ENCODE data around the gene LGI4.

LGI4 gene

DNA sequence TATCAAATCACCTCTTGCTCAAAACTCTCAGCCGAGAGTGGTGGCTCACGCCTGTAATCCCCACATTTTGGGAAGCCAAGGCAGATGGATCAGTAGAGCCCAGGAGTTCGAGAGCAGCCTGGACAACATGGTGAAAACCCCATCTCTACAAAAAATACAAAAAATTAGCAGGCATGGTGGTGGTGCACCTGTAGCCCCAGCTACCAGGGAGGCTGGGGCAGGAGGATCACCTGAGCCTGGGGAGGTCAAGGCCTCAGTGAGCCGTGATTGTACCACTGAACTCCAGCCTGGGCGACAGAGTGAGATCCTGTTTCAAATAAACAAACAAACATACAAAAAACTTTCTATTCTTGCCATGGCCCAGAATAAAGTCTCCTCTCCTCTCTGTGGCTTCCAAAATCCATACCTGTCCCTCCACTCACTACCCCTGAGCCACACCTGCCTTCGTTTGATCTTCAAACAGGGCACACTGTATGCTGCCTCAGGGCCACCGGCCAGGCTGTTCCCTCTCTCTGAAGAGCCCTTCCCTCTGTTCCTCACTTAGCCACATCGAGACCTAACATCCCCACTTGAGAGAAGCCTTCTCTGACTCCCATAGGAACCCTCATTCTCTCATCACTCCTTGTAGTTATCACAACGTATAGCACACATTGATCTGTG lies 6.3 kb downstream of the LGI4 start:
- H3K36me3 ChIP-seq (ENCODE audit: control insufficient read depth, insufficient read depth, low read length) = no peaks in the 10 kb centered on the region
- no peaks in the 10 kb centered on the region for H3K9me3 ChIP-seq (ENCODE audit: control insufficient read depth, insufficient read depth, low read depth, low read length)
- H3K27ac ChIP-seq (ENCODE audit: low read depth, low read length) = no peak overlapping the region
- no peak overlapping the region for H3K4me3 ChIP-seq (ENCODE audit: low read depth, low read length)
- H3K4me1 ChIP-seq (ENCODE audit: control insufficient read depth, insufficient read depth, low read length) = no peaks in the 10 kb centered on the region; the same call in 1 of the 2 replicates
- H3K27me3 ChIP-seq (ENCODE audit: control insufficient read depth, insufficient read depth, low read length) = no peaks in the 10 kb centered on the region
- no peak overlapping the region for H3K9ac ChIP-seq (ENCODE audit: low read length)

- Histone ChIP-seq H3K4me3 (ENCODE audit: low read depth, low read length) (no peak overlapping the region), H3K9me3 (ENCODE audit: control insufficient read depth, insufficient read depth, low read depth, low read length) (no peaks in the 10 kb centered on the region), H3K27me3 (ENCODE audit: control insufficient read depth, insufficient read depth, low read length) (no peaks in the 10 kb centered on the region), H3K27ac (ENCODE audit: low read depth, low read length) (no peak overlapping the region), H3K9ac (ENCODE audit: low read length) (no peak overlapping the region), H3K4me1 (ENCODE audit: control insufficient read depth, insufficient read depth, low read length) (peaks cover 5% of the 10 kb centered on the region), H3K36me3 (ENCODE audit: control insufficient read depth, insufficient read depth, low read length) (no peaks in the 10 kb centered on the region)
Observed at GRCh38 chr19:35127871-35128270, 7.0 kb downstream of the LGI4 start.

DNA sequence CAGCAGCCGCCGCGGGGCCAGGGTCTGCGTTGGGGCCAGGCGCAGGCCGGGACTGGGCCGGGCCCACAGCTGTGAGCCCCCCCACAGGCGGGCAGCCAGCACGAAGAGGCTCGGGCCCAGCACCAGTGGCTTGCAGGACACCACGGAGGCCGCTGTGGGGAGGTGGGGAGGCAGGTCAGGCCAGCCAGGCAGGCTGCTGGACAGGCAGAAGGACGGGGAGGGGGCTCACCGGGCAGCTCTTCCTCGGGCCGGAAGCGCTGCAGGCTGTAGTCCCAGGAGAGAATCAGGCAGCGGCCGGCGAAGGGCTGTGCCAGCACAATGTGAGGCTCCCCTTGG lies 8.3 kb downstream of the LGI4 start:
- H3K27ac ChIP-seq (ENCODE audit: low read depth, low read length) = no peak overlapping the region
- H3K4me1 ChIP-seq (ENCODE audit: control insufficient read depth, insufficient read depth, low read length) = peaks cover 10% of the 10 kb centered on the region
- H3K36me3 ChIP-seq (ENCODE audit: control insufficient read depth, insufficient read depth, low read length) = no peaks in the 10 kb centered on the region
- no peaks in the 10 kb centered on the region for H3K27me3 ChIP-seq (ENCODE audit: control insufficient read depth, insufficient read depth, low read length)
- H3K9me3 ChIP-seq (ENCODE audit: control insufficient read depth, insufficient read depth, low read depth, low read length) = no peaks in the 10 kb centered on the region
- no peak overlapping the region for H3K4me3 ChIP-seq (ENCODE audit: low read depth, low read length)
- no peak overlapping the region for H3K9ac ChIP-seq (ENCODE audit: low read length)

DNA sequence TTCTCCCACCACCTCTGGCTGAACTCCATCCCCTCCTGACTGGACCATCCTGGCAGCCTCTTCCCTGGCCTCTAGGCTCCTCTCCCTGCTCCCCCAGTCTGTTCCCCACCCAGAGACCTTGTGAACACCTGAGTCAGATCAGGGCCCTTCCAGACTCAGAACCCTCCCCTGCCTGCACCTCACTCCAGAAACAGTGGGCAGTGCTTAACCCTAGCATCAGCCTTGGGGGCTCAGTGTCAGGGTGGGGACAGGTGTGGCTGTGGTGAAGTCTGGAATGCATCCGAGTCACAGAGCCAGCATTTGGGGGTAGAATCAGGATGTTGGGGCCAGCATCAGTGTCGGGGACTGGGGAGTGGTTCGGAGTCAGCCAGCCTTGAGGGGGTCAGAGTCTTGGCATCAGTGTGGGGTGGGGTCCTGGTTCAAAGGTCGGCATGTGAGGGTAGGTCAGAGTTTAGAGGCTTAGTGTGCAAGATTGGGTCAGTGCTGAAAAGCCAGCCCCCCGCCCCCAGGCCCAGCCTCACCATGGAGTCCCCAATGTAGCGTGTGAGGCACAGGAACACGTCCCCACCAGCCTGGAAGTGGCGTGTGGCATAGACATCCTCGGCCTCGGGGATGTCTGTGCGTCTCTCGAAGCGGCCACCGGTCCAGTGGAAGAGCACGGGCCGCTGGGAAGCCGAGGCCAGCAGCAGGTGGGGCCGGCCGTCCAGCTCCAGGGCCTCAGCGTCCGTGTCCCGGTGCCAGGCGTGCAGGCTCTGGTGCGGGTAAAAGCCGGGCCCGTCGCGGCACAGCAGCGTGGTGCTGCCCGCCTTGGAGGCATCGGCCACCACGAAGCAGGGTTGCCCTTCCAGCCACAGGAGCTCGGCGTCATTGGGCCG lies 8.9 kb downstream of the LGI4 start:
- Histone ChIP-seq H3K9ac (ENCODE audit: low read length) (no peak overlapping the region), H3K9me3 (ENCODE audit: control insufficient read depth, insufficient read depth, low read depth, low read length) (no peaks in the 10 kb centered on the region), H3K4me1 (ENCODE audit: control insufficient read depth, insufficient read depth, low read length) (peaks cover 10% of the 10 kb centered on the region), H3K4me3 (ENCODE audit: low read depth, low read length) (no peak overlapping the region), H3K27me3 (ENCODE audit: control insufficient read depth, insufficient read depth, low read length) (no peaks in the 10 kb centered on the region), H3K27ac (ENCODE audit: low read depth, low read length) (no peak overlapping the region), H3K36me3 (ENCODE audit: control insufficient read depth, insufficient read depth, low read length) (no peaks in the 10 kb centered on the region)

- Histone ChIP-seq H3K27ac (ENCODE audit: low read depth, low read length) (no peak overlapping the region), H3K9ac (ENCODE audit: low read length) (no peak overlapping the region), H3K4me1 (ENCODE audit: control insufficient read depth, insufficient read depth, low read length) (peaks cover 10% of the 10 kb centered on the region), H3K27me3 (ENCODE audit: control insufficient read depth, insufficient read depth, low read length) (no peaks in the 10 kb centered on the region), H3K9me3 (ENCODE audit: control insufficient read depth, insufficient read depth, low read depth, low read length) (no peaks in the 10 kb centered on the region), H3K4me3 (ENCODE audit: low read depth, low read length) (no peak overlapping the region), H3K36me3 (ENCODE audit: control insufficient read depth, insufficient read depth, low read length) (no peaks in the 10 kb centered on the region)
Observed at GRCh38 chr19:35125270-35125717, 9.6 kb downstream of the LGI4 start.

DNA sequence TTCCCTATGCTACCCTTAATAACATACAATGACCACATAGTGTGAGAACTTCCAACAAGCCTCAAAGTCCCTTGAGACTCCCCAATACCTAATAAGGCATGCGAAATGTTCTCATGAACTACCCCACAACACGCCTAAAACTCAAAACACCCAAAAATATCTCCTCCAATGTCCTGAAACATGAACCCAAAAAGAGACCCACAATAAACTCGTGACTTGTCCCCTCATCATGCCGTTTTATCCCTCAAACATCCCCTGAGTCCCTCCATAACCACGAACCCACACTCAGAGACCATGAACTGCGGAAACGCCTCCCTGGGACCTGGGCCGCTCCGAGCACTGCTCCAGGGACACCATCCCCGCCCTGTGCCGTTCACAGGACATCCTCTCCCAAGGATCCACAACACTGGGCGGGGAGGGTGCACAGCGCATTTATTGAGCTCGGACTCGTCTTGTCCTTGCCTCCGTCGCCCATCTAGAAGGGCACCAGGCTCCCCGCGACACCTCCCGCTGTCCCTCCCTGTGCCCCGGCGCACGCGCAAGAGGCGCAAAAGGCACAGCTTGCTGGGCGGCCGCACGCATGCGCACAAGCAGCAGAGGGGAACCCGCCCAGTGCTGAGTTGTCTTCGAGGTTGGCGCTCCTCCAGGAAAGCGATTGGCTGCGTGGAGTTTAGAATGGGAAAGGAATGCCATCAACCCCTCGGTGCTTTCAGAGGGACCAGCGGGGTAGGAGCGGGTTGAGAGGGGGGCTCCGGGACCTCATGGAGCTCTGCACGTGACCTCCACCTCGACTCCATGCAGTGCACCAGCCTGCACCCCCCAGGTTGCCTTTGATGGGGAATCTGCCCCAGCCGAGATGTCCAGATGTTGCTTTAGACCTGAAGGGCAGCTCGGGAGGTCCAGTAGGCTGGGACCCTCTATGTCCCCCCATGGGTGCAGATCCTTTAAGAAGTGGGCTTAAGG lies 10.5 kb downstream of the LGI4 start:
- no peak overlapping the region for H3K9ac ChIP-seq (ENCODE audit: low read length)
- no peaks in the 10 kb centered on the region for H3K36me3 ChIP-seq (ENCODE audit: control insufficient read depth, insufficient read depth, low read length)
- H3K4me1 ChIP-seq (ENCODE audit: control insufficient read depth, insufficient read depth, low read length) = peaks cover 13% of the 10 kb centered on the region
- H3K27me3 ChIP-seq (ENCODE audit: control insufficient read depth, insufficient read depth, low read length) = no peaks in the 10 kb centered on the region
- peak overlapping the region; percentile 47 for H3K4me3 ChIP-seq (ENCODE audit: low read depth, low read length)
- H3K27ac ChIP-seq (ENCODE audit: low read depth, low read length) = no peak overlapping the region
- no peaks in the 10 kb centered on the region for H3K9me3 ChIP-seq (ENCODE audit: control insufficient read depth, insufficient read depth, low read depth, low read length)

DNA sequence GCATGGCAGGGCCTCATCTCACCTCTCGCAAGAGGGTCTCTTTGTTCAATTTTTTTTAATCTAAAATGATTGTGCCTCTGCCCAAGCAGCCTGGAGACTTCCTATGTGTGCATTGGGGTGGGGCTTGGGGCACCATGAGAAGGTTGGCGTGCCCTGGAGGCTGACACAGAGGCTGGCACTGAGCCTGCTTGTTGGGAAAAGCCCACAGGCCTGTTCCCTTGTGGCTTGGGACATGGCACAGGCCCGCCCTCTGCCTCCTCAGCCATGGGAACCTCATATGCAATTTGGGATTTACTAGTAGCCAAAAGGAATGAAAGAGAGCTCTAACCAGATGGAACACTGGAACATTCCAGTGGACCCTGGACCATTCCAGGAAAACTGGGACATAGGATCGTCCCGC lies 11.3 kb downstream of the LGI4 start:
- H3K4me1 ChIP-seq (ENCODE audit: control insufficient read depth, insufficient read depth, low read length) = peaks cover 21% of the 10 kb centered on the region

DNA sequence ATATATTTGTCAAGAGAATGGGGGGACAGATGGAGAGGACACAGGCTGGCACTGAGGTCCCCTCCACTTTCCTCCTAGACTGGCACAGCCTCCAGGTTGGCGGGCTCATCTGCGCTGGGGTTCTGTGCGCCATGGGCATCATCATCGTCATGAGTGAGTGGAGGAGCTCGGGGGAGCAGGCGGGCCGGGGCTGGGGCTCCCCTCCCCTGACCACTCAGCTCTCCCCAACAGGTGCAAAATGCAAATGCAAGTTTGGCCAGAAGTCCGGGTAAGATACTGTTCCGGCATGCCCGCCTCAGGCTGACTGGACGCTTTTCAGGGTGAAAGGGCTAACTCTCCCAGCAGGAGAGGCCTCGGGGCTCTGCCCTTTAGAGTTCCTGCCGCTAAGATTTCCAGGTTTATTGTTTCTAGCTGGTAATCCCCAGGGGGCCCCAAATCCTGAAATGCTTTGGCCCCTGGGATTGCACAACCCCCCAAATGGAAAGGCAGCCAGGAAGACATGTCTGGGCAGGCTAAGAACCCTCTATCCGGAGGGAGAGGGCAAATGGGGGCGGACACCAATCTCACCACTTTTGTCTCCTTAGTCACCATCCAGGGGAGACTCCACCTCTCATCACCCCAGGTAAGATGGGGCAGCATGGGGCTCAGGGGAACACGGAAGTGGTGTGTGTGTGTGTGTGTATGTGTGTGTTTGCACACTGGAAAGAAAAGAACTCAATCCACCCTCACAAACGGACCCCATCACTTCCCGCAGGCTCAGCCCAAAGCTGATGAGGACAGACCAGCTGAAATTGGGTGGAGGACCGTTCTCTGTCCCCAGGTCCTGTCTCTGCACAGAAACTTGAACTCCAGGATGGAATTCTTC lies 11.9 kb downstream of the LGI4 start:
- no peak overlapping the region for H3K27ac ChIP-seq (ENCODE audit: low read depth, low read length)
- no peaks in the 10 kb centered on the region for H3K27me3 ChIP-seq (ENCODE audit: control insufficient read depth, insufficient read depth, low read length)
- no peaks in the 10 kb centered on the region for H3K9me3 ChIP-seq (ENCODE audit: control insufficient read depth, insufficient read depth, low read depth, low read length)
- H3K36me3 ChIP-seq (ENCODE audit: control insufficient read depth, insufficient read depth, low read length) = no peaks in the 10 kb centered on the region
- peaks cover 24% of the 10 kb centered on the region for H3K4me1 ChIP-seq (ENCODE audit: control insufficient read depth, insufficient read depth, low read length)
- H3K9ac ChIP-seq (ENCODE audit: low read length) = no peak overlapping the region
- no peak overlapping the region for H3K4me3 ChIP-seq (ENCODE audit: low read depth, low read length)

More for the DNA sequence above, 11.3 kb downstream of the LGI4 start:
- Histone ChIP-seq H3K27me3 (ENCODE audit: control insufficient read depth, insufficient read depth, low read length) (no peaks in the 10 kb centered on the region), H3K9me3 (ENCODE audit: control insufficient read depth, insufficient read depth, low read depth, low read length) (no peaks in the 10 kb centered on the region), H3K36me3 (ENCODE audit: control insufficient read depth, insufficient read depth, low read length) (no peaks in the 10 kb centered on the region), H3K4me3 (ENCODE audit: low read depth, low read length) (no peak overlapping the region), H3K9ac (ENCODE audit: low read length) (no peak overlapping the region), H3K27ac (ENCODE audit: low read depth, low read length) (no peak overlapping the region)

DNA sequence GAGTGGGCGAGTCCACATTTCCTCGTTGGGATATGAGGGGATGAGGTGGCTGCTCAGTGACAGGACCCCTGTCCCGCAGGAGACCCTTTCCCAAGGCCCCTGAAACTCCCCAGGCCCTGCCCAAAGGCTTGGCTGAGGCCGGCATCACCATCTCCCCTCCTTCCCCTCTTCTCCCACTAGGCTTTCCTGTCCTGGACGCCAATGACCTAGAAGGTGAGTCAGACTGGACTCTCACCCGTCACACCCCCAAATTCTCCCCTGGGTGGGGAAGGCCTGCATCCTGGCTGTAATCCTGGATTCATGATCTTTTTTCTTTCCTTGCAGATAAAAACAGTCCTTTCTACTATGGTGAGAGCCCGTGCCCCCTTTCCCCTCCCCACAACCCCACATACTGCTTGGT lies 14.0 kb downstream of the LGI4 start:
- Histone ChIP-seq H3K9me3 (ENCODE audit: control insufficient read depth, insufficient read depth, low read depth, low read length) (no peaks in the 10 kb centered on the region), H3K27me3 (ENCODE audit: control insufficient read depth, insufficient read depth, low read length) (no peaks in the 10 kb centered on the region), H3K4me3 (ENCODE audit: low read depth, low read length) (no peak overlapping the region), H3K9ac (ENCODE audit: low read length) (no peak overlapping the region), H3K4me1 (ENCODE audit: control insufficient read depth, insufficient read depth, low read length) (peaks cover 32% of the 10 kb centered on the region), H3K27ac (ENCODE audit: low read depth, low read length) (no peak overlapping the region), H3K36me3 (ENCODE audit: control insufficient read depth, insufficient read depth, low read length) (no peaks in the 10 kb centered on the region)

GRCh38 chr19:35120492-35120891 lies 14.4 kb downstream of the LGI4 start:
- Histone ChIP-seq H3K36me3 (ENCODE audit: control insufficient read depth, insufficient read depth, low read length) (no peaks in the 10 kb centered on the region), H3K4me1 (ENCODE audit: control insufficient read depth, insufficient read depth, low read length) (peaks cover 33% of the 10 kb centered on the region), H3K27ac (ENCODE audit: low read depth, low read length) (no peak overlapping the region), H3K9me3 (ENCODE audit: control insufficient read depth, insufficient read depth, low read depth, low read length) (no peaks in the 10 kb centered on the region), H3K27me3 (ENCODE audit: control insufficient read depth, insufficient read depth, low read length) (no peaks in the 10 kb centered on the region; the same call in 1 of the 2 replicates), H3K4me3 (ENCODE audit: low read depth, low read length) (no peak overlapping the region), H3K9ac (ENCODE audit: low read length) (no peak overlapping the region)

Measured in HUES6 (cell line).